Endothelial cell of umbilical vein (primary cell): ENCODE results near the gene KLF3. TPM values are rescaled to one million over a fixed set of nuclear protein-coding genes. Genes with fewer than 3 reads are reported as not detected.

Experiments used
- BruUV-seq: library from RNA; stranded (reverse); fragments of 400-500 nt; replicated peaks from 2 replicates; lab custom pipeline; 2021; lab: Mats Ljungman, UMichigan
- CTCF ChIA-PET: fragments of 300-600, 350-600 bp; sonication (Branson Sonifier 250); formaldehyde crosslinking; loops from one replicate; lab custom pipeline; 2021; ENCODE audit warnings: antibody characterized with exemption, inconsistent platforms; lab: Charles Lee
- POLR2A ChIA-PET: fragments of 300-600, 350-600 bp; sonication (Branson Sonifier 250); formaldehyde crosslinking; loops from one replicate; lab custom pipeline; 2021; ENCODE audit warnings: antibody characterized with exemption, inconsistent platforms; lab: Charles Lee
- DNase-seq: peaks from one replicate; pipeline ENCODE4 v3.0.0-alpha.2; 2011; ENCODE audit warnings: low read depth, low spot score
- FAIRE-seq: peaks from 2 replicates; lab custom pipeline; 2011; peaks lifted over from hg19 to GRCh38; lab: Jason Lieb, UNC
- H2AFZ ChIP-seq: 2 replicates; pipeline ENCODE4 v1.6.0; 2012; ENCODE audit warnings: low read depth, low read length, control low read depth, inconsistent platforms
- H3K27ac ChIP-seq: 2 replicates; pipeline ENCODE4 v1.5.1; 2011; ENCODE audit warnings: low read depth, mild to moderate bottlenecking, control low read depth, low read length, moderate library complexity; ENCODE audit not compliant: insufficient read depth
- H3K27me3 ChIP-seq, 2 experiments: 2 replicates each; pipeline versions ENCODE4 v1.6.0 to v1.6.1; 2011; ENCODE audit warnings: low read length in 2 of 2, mixed read lengths in 1 of 2; ENCODE audit not compliant: control insufficient read depth in 2 of 2, insufficient read depth in 2 of 2
- H3K36me3 ChIP-seq, 2 experiments: 2 replicates in 1 of 2; 3 replicates in 1 of 2; pipeline ENCODE4 v1.5.1; 2011; ENCODE audit warnings: low read length in 2 of 2, mild to moderate bottlenecking in 1 of 2, moderate library complexity in 1 of 2; ENCODE audit not compliant: control insufficient read depth in 2 of 2, insufficient read depth in 2 of 2; ENCODE audit errors: extremely low read depth in 1 of 2
- H3K4me1 ChIP-seq: 3 replicates; pipeline ENCODE4 v1.5.1; 2011; ENCODE audit warnings: mild to moderate bottlenecking, low read length; ENCODE audit not compliant: control insufficient read depth, insufficient read depth; ENCODE audit errors: extremely low read depth
- H3K4me2 ChIP-seq: 2 replicates; pipeline ENCODE4 v1.6.1; 2011; ENCODE audit warnings: low read length, control low read depth, mixed read lengths; ENCODE audit not compliant: insufficient read depth
- H3K4me3 ChIP-seq, 3 experiments: fragments of 200-600 bp in 1 of 3; sonication (generic), shearing (Covaris generic) in 1 of 3; replicated peaks in 1 of 3; 2 replicates each; pipeline ENCODE4 v1.5.1; 2011 to 2016; ENCODE audit warnings: control low read depth in 3 of 3, low read length in 3 of 3, mild to moderate bottlenecking in 2 of 3, inconsistent platforms in 1 of 3, low read depth in 1 of 3, moderate library complexity in 1 of 3; ENCODE audit not compliant: insufficient read depth in 1 of 3
- H3K79me2 ChIP-seq: 2 replicates; pipeline ENCODE4 v1.6.0; 2012; ENCODE audit warnings: low read length, inconsistent platforms; ENCODE audit not compliant: control insufficient read depth, insufficient read depth
- H3K9ac ChIP-seq: replicated peaks from 2 replicates; pipeline ENCODE3; 2011; ENCODE audit warnings: low read length, control low read depth; ENCODE audit not compliant: insufficient read depth; ENCODE audit errors: extremely low read depth
- H3K9me1 ChIP-seq: replicated peaks from 3 replicates; pipeline ENCODE4 v1.6.0; 2011; ENCODE audit warnings: mild to moderate bottlenecking, low read length; ENCODE audit not compliant: control insufficient read depth, insufficient read depth; ENCODE audit errors: extremely low read depth
- H3K9me3 ChIP-seq: replicated peaks from 2 replicates; pipeline ENCODE4 v1.5.1; 2012; ENCODE audit warnings: low read length, inconsistent platforms; ENCODE audit not compliant: control insufficient read depth, insufficient read depth
- H4K20me1 ChIP-seq: replicated peaks from 2 replicates; pipeline ENCODE3; 2011; ENCODE audit warnings: mild to moderate bottlenecking, low read length; ENCODE audit not compliant: control insufficient read depth, insufficient read depth; ENCODE audit errors: extremely low read depth
- EZH2 ChIP-seq: IDR thresholded peaks from 2 replicates; pipeline ENCODE4 v1.6.1; 2012; ENCODE audit warnings: borderline replicate concordance, low read depth, mild to moderate bottlenecking, moderate library complexity, low read length, inconsistent platforms; ENCODE audit not compliant: severe bottlenecking
- FOS ChIP-seq: IDR thresholded peaks from 2 replicates; pipeline ENCODE4 v1.6.1; 2011; ENCODE audit warnings: mild to moderate bottlenecking, low read length, moderate library complexity, borderline replicate concordance; ENCODE audit not compliant: insufficient read depth
- GATA2 ChIP-seq: IDR thresholded peaks from 2 replicates; pipeline ENCODE4 v1.7.0; 2011; ENCODE audit warnings: low read depth, mild to moderate bottlenecking, moderate library complexity, mixed read lengths, low read length; ENCODE audit not compliant: insufficient read length, insufficient read depth
- JUN ChIP-seq: IDR thresholded peaks from 2 replicates; pipeline ENCODE4 v1.6.1; 2011; ENCODE audit warnings: borderline replicate concordance, low read depth; ENCODE audit not compliant: insufficient read length, insufficient read depth
- MYC ChIP-seq: IDR thresholded peaks from one replicate; pipeline ENCODE4 v1.6.1; 2011; ENCODE audit warnings: mild to moderate bottlenecking, low read depth, low read length
- POLR2A ChIP-seq: IDR thresholded peaks from 2 replicates; pipeline ENCODE4 v1.6.1; 2012; ENCODE audit warnings: low read depth, mild to moderate bottlenecking, control low read depth, low read length
- POLR2AphosphoS5 ChIP-seq: IDR thresholded peaks from 2 replicates; pipeline ENCODE4 v1.6.1; 2012; ENCODE audit warnings: low read depth, mild to moderate bottlenecking, control low read depth, low read length, moderate library complexity; ENCODE audit not compliant: insufficient read depth
- dilution Hi-C: fragments of 300-500 bp; cut with MboI; formaldehyde crosslinking; loops from one replicate; pipeline ENCODE4 v1.15.0; 2019; ENCODE audit warnings: low sequenced_read_pairs; ENCODE audit not compliant: extremely low pct_ligation_motif_present
- intact Hi-C: fragments of 100-400 bp; cut with micrococcal nuclease; formaldehyde crosslinking; loops from one replicate; pipeline ENCODE4 v1.10.0; 2022
- polyA plus RNA-seq, 4 experiments: library from polyadenylated mRNA; depleted of rRNA in 3 of 4; stranded (reverse) in 3 of 4; unstranded in 1 of 4; fragments of >200 nt; gene quantifications; 2 replicates each; pipeline versions ENCODE4 v1.2.1 to v1.2.3, GENCODE V29; 2011 to 2012; ENCODE audit warnings: missing spikeins in 1 of 4
- total RNA-seq: library from RNA; stranded (reverse); gene quantifications from 2 replicates; pipeline ENCODE4 v1.2.3, GENCODE V29; 2021
- TF ChIP-seq, protein P1 (sequence below): IDR thresholded peaks from 2 replicates; pipeline ENCODE4 v1.6.1; 2011; ENCODE audit not compliant: insufficient read depth, insufficient read length
- TF ChIP-seq, protein P2 (sequence below), 2 donors: IDR thresholded peaks; 1 replicate in 1 of 2; 2 replicates in 1 of 2; pipeline ENCODE4 v1.5.1; 2011; ENCODE audit warnings: low read length in 2 of 2, mild to moderate bottlenecking in 2 of 2, moderate library complexity in 2 of 2, control low read depth in 1 of 2, inconsistent platforms in 1 of 2, low read depth in 1 of 2; ENCODE audit not compliant: insufficient read depth in 1 of 2; ENCODE audit errors: extremely low read depth in 1 of 2

Gene KLF3
- total and polyA plus RNA-seq, 2 donors (not counting 3 experiments of a cell fraction or from before 2014, with no cell fraction given) = 27.7 to 50.5 TPM

DNA sequence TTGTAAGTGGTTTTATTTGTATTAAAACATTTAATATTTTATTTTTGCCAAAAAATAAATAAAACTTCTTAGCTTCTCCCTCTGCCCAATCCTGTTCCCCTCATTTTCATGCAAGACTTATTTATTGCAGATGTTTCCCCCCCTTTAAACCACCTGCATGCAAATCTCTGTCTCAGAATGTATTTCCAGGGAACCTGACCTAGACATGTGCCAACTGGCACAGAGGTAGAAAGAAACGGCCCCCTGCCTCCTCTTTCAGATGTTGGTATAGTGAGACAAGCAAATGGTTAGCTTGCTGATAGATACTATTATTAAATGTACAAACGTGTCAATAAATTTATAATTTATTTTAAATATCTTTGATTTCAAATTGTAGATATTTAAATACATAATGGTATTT, 47.1 kb downstream of the KLF3 start:
- FAIRE-seq (no peak), DNase-seq (no peak)
- Histone ChIP-seq H3K9me3 (no peaks in the 10 kb centered on the region), H3K4me3 (no peak overlapping the region), H3K27me3 (no peaks in the 10 kb centered on the region), H3K79me2 (no peaks in the 10 kb centered on the region), H2AFZ (no peak overlapping the region), H3K36me3 (no peaks in the 10 kb centered on the region), H3K9me1 (no peaks in the 10 kb centered on the region), H3K4me1 (no peaks in the 10 kb centered on the region), H3K4me2 (no peak overlapping the region), H3K9ac (no peak overlapping the region), H3K27ac (no peak overlapping the region), H4K20me1 (no peaks in the 10 kb centered on the region)
- ChIA-PET CTCF (interaction anchor here (1.2 to 1.5 kb wide), 2 partner anchors 14 to 24 kb away, joined by 3 to 5 read pairs; no protein-coding TSS in a partner anchor), POLR2A (no interaction called here)
- dilution Hi-C loops (no loop called here), intact Hi-C loops (no loop called here)
- no TSS peak for BruUV-seq
- TF ChIP-seq, protein P1, sequence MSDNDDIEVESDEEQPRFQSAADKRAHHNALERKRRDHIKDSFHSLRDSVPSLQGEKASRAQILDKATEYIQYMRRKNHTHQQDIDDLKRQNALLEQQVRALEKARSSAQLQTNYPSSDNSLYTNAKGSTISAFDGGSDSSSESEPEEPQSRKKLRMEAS = no peak
- TF ChIP-seq FOS = no peak
- TF ChIP-seq, protein P2, sequence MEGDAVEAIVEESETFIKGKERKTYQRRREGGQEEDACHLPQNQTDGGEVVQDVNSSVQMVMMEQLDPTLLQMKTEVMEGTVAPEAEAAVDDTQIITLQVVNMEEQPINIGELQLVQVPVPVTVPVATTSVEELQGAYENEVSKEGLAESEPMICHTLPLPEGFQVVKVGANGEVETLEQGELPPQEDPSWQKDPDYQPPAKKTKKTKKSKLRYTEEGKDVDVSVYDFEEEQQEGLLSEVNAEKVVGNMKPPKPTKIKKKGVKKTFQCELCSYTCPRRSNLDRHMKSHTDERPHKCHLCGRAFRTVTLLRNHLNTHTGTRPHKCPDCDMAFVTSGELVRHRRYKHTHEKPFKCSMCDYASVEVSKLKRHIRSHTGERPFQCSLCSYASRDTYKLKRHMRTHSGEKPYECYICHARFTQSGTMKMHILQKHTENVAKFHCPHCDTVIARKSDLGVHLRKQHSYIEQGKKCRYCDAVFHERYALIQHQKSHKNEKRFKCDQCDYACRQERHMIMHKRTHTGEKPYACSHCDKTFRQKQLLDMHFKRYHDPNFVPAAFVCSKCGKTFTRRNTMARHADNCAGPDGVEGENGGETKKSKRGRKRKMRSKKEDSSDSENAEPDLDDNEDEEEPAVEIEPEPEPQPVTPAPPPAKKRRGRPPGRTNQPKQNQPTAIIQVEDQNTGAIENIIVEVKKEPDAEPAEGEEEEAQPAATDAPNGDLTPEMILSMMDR (IDR thresholded peaks at IDR 0.05; ENCODE audit: extremely low read depth in 1 of 2, insufficient read depth in 1 of 2, low read depth in 1 of 2, low read length in 2 of 2) = no peak
- TF ChIP-seq GATA2 = no peak
- no peak for TF ChIP-seq POLR2AphosphoS5
- no peak for TF ChIP-seq POLR2A
- TF ChIP-seq EZH2 = no peak
- TF ChIP-seq MYC = no peak
- no peak for TF ChIP-seq JUN
